GM20000 (cell line): ENCODE results near the gene CABLES1.
"Not testable (repeated sequence)": the region's sequence is repeated elsewhere in the genome, so short reads cannot be mapped to it uniquely, and the experiment has no call there.

Experiments
- DNase-seq: peaks from one replicate; pipeline ENCODE4 v3.0.0; 2012; ENCODE audit warnings: low spot score
- TF ChIP-seq, protein P1 (sequence below): IDR thresholded peaks from 2 replicates; pipeline ENCODE4 v1.5.1; 2012; ENCODE audit warnings: mild to moderate bottlenecking, control low read depth; ENCODE audit errors: extremely low read depth, missing control alignments

CABLES1 gene

DNA sequence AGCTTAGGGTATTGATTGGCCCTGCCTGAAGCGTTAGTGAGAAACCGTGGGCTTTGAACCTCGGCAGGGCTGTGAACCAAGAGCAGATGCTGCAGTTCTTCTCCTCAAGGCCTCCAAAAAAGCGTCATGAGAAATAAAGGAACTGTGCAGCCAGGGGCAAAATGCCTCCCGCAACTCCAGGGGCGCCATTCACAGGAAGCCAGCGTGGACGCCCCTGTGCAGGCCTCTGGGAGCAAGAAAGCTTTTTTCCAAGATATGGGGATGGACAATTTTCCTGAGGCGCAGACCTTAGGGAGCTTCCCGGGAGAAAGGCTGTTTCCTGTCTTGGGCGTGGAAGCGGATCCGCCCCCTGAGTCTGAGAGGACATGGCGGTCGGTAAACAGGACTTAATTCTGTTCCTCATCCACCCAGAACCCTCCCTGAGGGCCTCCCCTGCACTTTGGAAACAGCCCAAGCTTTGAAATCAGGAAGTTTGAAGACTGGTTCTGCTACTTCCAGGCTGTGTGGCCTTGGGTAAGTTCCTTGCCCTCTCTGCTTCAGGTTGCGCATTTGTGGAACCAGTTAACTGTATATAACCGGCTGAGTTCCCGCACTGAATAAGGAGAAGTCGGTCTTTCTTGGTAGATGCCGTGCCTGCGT lies 29.6 kb upstream of the CABLES1 start:
- DNase-seq, result no peak
- TF ChIP-seq, protein P1, sequence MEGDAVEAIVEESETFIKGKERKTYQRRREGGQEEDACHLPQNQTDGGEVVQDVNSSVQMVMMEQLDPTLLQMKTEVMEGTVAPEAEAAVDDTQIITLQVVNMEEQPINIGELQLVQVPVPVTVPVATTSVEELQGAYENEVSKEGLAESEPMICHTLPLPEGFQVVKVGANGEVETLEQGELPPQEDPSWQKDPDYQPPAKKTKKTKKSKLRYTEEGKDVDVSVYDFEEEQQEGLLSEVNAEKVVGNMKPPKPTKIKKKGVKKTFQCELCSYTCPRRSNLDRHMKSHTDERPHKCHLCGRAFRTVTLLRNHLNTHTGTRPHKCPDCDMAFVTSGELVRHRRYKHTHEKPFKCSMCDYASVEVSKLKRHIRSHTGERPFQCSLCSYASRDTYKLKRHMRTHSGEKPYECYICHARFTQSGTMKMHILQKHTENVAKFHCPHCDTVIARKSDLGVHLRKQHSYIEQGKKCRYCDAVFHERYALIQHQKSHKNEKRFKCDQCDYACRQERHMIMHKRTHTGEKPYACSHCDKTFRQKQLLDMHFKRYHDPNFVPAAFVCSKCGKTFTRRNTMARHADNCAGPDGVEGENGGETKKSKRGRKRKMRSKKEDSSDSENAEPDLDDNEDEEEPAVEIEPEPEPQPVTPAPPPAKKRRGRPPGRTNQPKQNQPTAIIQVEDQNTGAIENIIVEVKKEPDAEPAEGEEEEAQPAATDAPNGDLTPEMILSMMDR, result no peak

DNA sequence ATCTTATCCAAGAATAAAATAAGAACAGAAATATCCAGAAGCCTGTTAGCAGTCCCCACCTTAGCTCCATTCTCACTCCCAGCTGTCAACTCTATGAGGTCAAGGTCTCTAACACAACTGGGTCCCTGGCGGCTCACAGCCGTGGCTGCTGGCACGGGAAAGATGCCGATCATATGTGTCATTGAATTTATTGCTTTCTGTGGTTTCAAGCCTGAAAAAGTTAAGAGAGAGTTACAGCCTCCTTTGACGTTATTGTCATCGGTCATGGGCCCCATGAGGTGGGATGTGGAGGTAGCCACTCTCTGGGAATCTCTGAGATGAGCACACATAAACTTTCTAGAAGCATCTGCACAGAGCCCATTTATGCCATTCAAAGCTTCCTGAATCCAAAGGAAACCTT lies 28.7 kb upstream of the CABLES1 start:
- TF ChIP-seq, protein P1, result no peak
- no peak for DNase-seq

DNA sequence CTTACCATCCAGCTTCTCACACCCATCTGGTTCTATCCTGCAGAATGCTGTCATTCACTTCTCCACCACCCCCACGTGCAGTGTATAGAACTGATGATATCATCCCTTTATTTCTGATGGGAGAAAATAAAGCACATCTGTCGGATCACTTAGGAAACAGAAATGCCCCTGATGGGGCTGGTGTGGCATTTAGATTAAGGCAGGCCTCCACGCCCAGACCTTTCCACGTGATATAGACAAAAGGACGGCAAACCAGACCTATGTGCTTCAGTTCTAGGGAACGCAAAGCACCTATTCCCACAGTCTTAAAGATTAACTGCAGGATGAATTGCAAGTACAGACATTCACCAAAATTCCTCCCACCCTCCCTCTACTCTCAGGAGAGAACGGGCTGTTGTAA lies 27.6 kb upstream of the CABLES1 start:
- DNase-seq, result no peak
- TF ChIP-seq, protein P1, result no peak

DNA sequence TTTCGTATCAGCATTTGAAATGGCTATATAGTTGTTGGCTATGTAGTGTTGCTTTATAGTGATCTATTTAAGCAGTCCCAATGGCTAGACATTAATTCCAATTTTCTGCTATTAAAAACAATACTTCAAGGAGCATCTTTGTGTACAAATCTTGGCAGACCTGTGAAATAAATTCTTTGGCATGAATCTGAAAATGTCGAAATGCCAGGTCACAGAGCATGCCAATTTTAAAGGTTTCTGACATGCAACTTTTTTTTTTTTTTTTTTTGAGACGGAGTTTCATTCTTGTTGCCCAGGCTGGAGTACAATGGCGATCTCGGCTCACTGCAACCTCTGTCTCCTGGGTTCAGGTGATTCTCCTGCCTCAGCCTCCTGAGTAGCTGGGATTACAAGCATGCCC lies 26.8 kb upstream of the CABLES1 start:
- TF ChIP-seq, protein P1, result no peak
- no peak for DNase-seq

DNA sequence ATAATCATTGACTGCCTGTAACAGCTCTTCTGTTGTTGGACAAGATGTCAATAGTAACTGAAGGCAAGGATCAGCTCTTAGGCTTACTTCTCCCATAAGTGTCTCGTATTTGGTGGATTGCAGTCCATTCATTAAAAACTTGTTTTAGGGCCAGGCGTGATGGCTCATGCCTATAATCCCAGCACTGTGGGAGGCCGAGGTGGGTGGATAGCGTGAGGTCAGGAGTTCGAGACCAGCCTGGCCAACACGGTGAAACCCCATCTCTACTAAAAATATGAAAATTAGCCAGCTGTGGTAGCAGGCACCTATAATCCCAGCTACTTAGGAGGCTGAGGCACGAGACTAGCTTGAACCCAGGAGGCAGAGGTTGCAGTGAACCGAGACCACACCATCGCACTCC lies 26.1 kb upstream of the CABLES1 start:
- not testable (repeated sequence) for DNase-seq

DNA sequence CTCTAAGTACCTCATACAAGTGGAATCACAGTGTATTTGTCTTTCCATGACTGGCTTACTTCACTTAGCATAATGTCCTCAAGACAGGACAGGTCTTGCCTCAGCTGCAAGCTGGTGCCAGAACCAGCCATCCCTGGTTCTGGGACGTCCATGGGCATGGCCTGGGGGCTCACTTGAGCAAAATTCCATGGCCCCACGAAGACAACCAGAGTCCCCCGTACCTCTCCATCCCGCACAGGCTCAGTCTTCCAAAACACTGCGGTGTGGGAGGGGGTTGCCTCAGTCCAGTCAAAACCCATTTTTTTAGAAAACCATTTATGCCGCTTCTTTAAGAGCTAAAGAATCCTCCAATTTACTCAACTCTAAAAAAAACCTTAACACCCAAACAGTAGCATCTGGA lies 21.7 kb upstream of the CABLES1 start:
- no peak for DNase-seq
- TF ChIP-seq, protein P1, result no peak

DNA sequence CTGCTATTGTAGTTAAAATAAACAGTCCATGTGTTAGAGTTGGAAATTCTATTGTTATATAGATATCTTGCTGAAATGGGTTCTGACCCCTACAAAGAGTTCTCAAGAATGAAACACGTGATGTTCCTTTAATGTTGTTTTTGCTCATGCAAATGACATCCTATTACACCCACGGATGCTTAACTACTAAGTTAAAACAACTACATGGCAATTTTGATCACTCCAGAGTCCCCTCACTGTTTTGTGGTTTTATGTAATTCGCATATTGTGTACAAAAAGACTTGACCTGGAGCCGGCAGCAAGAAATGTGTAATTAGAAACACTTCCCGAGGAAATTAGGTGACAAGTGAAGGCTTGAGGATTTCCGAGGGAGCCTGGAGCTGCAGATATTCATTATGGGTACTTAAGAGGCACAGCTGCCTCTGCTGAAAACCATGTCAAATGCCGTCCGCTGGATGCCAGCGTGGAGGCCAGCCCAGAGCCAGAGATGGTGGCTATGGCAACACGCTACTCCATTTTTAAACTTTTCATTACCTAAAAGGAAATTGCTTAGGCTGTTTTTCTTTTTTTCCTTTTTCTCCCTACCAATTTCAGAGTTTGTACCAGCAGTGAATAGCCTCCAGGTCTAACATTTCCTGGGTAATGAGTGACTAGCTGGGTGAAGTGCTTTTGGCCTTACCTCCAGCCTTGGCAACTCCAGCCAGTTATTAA lies 21.0 kb upstream of the CABLES1 start:
- TF ChIP-seq, protein P1, result no peak
- no peak for DNase-seq

DNA sequence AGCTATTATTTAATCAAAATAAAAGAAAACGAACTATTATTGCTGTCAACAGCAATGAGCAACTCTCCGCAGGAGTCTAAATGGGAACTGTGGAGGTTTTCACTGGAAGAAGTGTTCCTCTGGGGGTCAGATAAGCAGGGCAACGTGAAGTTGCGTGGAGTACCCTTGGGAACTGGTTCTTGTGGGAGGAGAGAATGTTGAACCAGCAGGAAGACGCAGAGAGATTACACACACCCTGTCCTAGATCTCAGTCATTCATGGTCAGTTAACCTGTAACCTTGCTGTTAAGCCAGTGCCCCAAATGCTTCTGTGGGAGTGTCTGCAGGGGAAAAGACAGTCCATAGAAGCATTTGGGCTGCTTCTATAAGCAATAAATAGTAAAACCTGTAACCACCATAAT lies 20.4 kb upstream of the CABLES1 start:
- no peak for DNase-seq

More for the DNA sequence above, 20.4 kb upstream of the CABLES1 start:
- TF ChIP-seq, protein P1, result no peak
